Keratinocyte (primary cell): ENCODE data around the gene COPS8. TPM values are rescaled to one million over a fixed set of nuclear protein-coding genes. Genes with fewer than 3 reads are reported as not detected.

Experiments used
- DNase-seq: peaks from one replicate; pipeline ENCODE4 v3.0.0-alpha.2; 2011; ENCODE audit warnings: low read depth, missing footprints, low spot score
- FAIRE-seq: peaks from 2 replicates; lab custom pipeline; 2011; peaks lifted over from hg19 to GRCh38; lab: Jason Lieb, UNC
- H2AFZ ChIP-seq: 2 replicates; pipeline ENCODE4 v1.6.0; 2012; ENCODE audit warnings: low read length, control low read depth, inconsistent platforms; ENCODE audit not compliant: control insufficient read depth
- H3K27ac ChIP-seq: 2 replicates; pipeline ENCODE4 v1.5.1; 2011; ENCODE audit warnings: low read length; ENCODE audit not compliant: control insufficient read depth, insufficient read depth
- H3K27me3 ChIP-seq: 3 replicates; pipeline ENCODE4 v1.6.0; 2011; ENCODE audit warnings: low read length; ENCODE audit not compliant: control insufficient read depth, insufficient read depth; ENCODE audit errors: extremely low read depth
- H3K36me3 ChIP-seq, 2 experiments: 2 replicates in 1 of 2; 3 replicates in 1 of 2; pipeline ENCODE4 v1.5.1; 2011; ENCODE audit warnings: low read length in 2 of 2, mild to moderate bottlenecking in 1 of 2; ENCODE audit not compliant: control insufficient read depth in 2 of 2, insufficient read depth in 2 of 2; ENCODE audit errors: extremely low read depth in 1 of 2
- H3K4me1 ChIP-seq: 3 replicates; pipeline ENCODE4 v1.5.1; 2011; ENCODE audit warnings: low read length; ENCODE audit not compliant: control insufficient read depth, insufficient read depth; ENCODE audit errors: extremely low read depth
- H3K4me2 ChIP-seq: 3 replicates; pipeline ENCODE4 v1.6.0; 2011; ENCODE audit warnings: low read depth, low read length; ENCODE audit not compliant: control insufficient read depth, insufficient read depth; ENCODE audit errors: extremely low read depth
- H3K4me3 ChIP-seq, 3 experiments: fragments of 200-600 bp in 1 of 3; sonication (generic) in 1 of 3; 2 replicates in 2 of 3; 3 replicates in 1 of 3; pipeline ENCODE4 v1.5.1; 2011 to 2016; ENCODE audit warnings: low read length in 3 of 3, mild to moderate bottlenecking in 3 of 3, control low read depth in 2 of 3, inconsistent platforms in 1 of 3, low read depth in 1 of 3, mixed read lengths in 1 of 3, mixed run types in 1 of 3, moderate library complexity in 1 of 3; ENCODE audit not compliant: control insufficient read depth in 2 of 3, insufficient read depth in 2 of 3; ENCODE audit errors: extremely low read depth in 1 of 3
- H3K79me2 ChIP-seq: 2 replicates; pipeline ENCODE4 v1.6.0; 2012; ENCODE audit warnings: low read length; ENCODE audit not compliant: control insufficient read depth, insufficient read depth
- H3K9ac ChIP-seq: 3 replicates; pipeline ENCODE4 v1.6.0; 2011; ENCODE audit warnings: low read length; ENCODE audit not compliant: control insufficient read depth, insufficient read depth; ENCODE audit errors: extremely low read depth
- H3K9me1 ChIP-seq: 3 replicates; pipeline ENCODE4 v1.6.0; 2011; ENCODE audit warnings: low read length; ENCODE audit not compliant: control insufficient read depth, insufficient read depth; ENCODE audit errors: extremely low read depth
- H3K9me3 ChIP-seq: 2 replicates; pipeline ENCODE4 v1.5.1; 2012; ENCODE audit warnings: low read depth, low read length; ENCODE audit not compliant: control insufficient read depth
- H4K20me1 ChIP-seq: 3 replicates; pipeline ENCODE4 v1.6.0; 2011; ENCODE audit warnings: low read length; ENCODE audit not compliant: control insufficient read depth, insufficient read depth; ENCODE audit errors: extremely low read depth
- CTCF ChIP-seq, 3 experiments: IDR thresholded peaks in 1 of 3; conservative IDR thresholded peaks in 1 of 3; optimal IDR thresholded peaks in 1 of 3; 2 replicates in 2 of 3; 3 replicates in 1 of 3; pipeline versions ENCODE3 to v1.5.1; 2011; ENCODE audit warnings: low read length in 3 of 3, mild to moderate bottlenecking in 3 of 3, moderate library complexity in 2 of 3, control low read depth in 1 of 3, inconsistent platforms in 1 of 3; ENCODE audit not compliant: insufficient read depth in 2 of 3; ENCODE audit errors: extremely low read depth in 1 of 3
- EZH2 ChIP-seq: IDR thresholded peaks from one replicate; pipeline ENCODE4 v1.6.1; 2012; ENCODE audit warnings: inconsistent platforms, mild to moderate bottlenecking, low read length, moderate library complexity
- dilution Hi-C: fragments of 300-500 bp; cut with MboI; formaldehyde crosslinking; loops from one replicate; pipeline ENCODE4 v1.7.0; 2020; ENCODE audit warnings: low sequenced_read_pairs; ENCODE audit not compliant: extremely low pct_ligation_motif_present
- polyA plus RNA-seq, 5 experiments: library from polyadenylated mRNA; depleted of rRNA in 3 of 5; stranded (reverse) in 3 of 5; stranded (forward) in 1 of 5; unstranded in 1 of 5; fragments of >200 nt; gene quantifications; 1 replicate in 1 of 5; 2 replicates in 3 of 5; 3 replicates in 1 of 5; pipeline versions ENCODE4 v1.2.1 to v1.2.3, GENCODE V29; 2011 to 2012; ENCODE audit warnings: missing spikeins in 2 of 5, low read depth in 1 of 5, low replicate concordance in 1 of 5

COPS8 gene
- polyA plus RNA-seq, 1 donor (not counting 4 experiments of a cell fraction or from before 2014, with no cell fraction given), result 136 TPM

DNA sequence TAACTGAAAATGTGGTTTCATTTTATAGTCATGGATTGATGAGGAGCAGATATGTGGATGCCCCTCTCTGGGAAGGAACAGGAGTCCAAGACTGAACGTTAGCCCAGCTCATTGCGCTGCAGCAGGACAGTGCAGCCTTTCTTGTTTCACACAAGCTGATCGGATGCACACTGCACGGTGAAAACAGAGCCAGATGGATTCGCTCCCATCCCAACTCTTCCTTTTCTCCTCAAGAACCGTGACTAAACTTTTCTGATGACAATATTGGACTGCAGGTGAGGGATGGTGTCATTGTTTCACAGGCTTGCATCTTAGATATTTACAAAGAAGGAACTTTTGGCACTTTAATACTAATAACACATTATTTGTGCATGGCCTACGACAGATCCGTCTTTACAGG, 33.8 kb upstream of the COPS8 start:
- Histone ChIP-seq H3K9me1 (no peaks in the 10 kb centered on the region), H3K9ac (no peak overlapping the region), H3K9me3 (peaks cover 3% of the 10 kb centered on the region), H2AFZ (no peak overlapping the region), H3K4me2 (no peak overlapping the region), H4K20me1 (no peaks in the 10 kb centered on the region), H3K4me3 (no peak overlapping the region), H3K27me3 (no peaks in the 10 kb centered on the region), H3K27ac (no peak overlapping the region), H3K4me1 (no peaks in the 10 kb centered on the region), H3K36me3 (no peaks in the 10 kb centered on the region), H3K79me2 (no peaks in the 10 kb centered on the region)
- no peak for DNase-seq
- TF ChIP-seq CTCF (optimal IDR thresholded peaks at IDR 0.05 in 1 of 3, IDR thresholded peaks at IDR 0.05 in 1 of 3, conservative IDR thresholded peaks at IDR 0.05 in 1 of 3; ENCODE audit: extremely low read depth in 1 of 3, insufficient read depth in 2 of 3, low read length in 3 of 3), result no peak
- no peak for TF ChIP-seq EZH2
- no peak for FAIRE-seq
- dilution Hi-C loops, result no loop called here

DNA sequence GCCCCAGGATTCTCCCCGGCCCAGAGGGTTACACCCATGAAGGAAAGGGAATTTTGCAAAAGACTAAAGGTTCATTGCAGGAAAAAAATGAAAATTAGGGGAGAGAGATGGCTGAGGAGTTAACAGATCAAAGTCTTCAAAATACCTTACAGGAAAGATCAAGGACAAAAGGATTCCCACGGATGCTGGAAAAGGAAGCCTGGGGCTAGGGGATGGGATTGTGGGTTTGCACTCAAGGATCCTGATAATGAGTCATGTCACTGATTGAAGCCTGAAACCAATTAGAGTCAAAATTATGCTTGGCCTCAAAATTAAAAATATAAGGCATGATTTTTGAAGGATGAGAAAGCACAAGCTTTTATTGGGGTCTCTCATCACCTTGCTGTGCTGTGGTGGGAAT, 32.6 kb upstream of the COPS8 start:
- dilution Hi-C loops, result no loop called here

More for the DNA sequence above, 32.6 kb upstream of the COPS8 start:
- Histone ChIP-seq H3K36me3 (no peaks in the 10 kb centered on the region), H3K9ac (no peak overlapping the region), H3K4me3 (no peak overlapping the region), H3K9me1 (no peaks in the 10 kb centered on the region), H3K27ac (no peak overlapping the region), H4K20me1 (no peaks in the 10 kb centered on the region), H3K79me2 (no peaks in the 10 kb centered on the region), H3K4me1 (no peaks in the 10 kb centered on the region), H2AFZ (no peak overlapping the region), H3K4me2 (no peak overlapping the region), H3K9me3 (peaks cover 3% of the 10 kb centered on the region), H3K27me3 (no peaks in the 10 kb centered on the region)
- DNase-seq (no peak), FAIRE-seq (no peak)
- no peak for TF ChIP-seq CTCF (optimal IDR thresholded peaks at IDR 0.05 in 1 of 3, IDR thresholded peaks at IDR 0.05 in 1 of 3, conservative IDR thresholded peaks at IDR 0.05 in 1 of 3; ENCODE audit: extremely low read depth in 1 of 3, insufficient read depth in 2 of 3, low read length in 3 of 3)
- no peak for TF ChIP-seq EZH2
